Putamen (tissue), 1 donor: ENCODE measurements around the gene SLC5A5.
"Not testable (repeated sequence)": the region's sequence is repeated elsewhere in the genome, so short reads cannot be mapped to it uniquely, and the experiment has no call there.

Experiments used
- DNase-seq: peaks from one replicate; pipeline ENCODE4 v3.0.0-alpha.2; 2016; ENCODE audit warnings: low spot score

SLC5A5 gene

GRCh38 chr19:17871032-17871877 lies 490 bp upstream of the SLC5A5 start:
- no peak for DNase-seq

- no peak for DNase-seq
Measured at GRCh38 chr19:17872251-17873001, 681 bp downstream of the SLC5A5 start.

DNA sequence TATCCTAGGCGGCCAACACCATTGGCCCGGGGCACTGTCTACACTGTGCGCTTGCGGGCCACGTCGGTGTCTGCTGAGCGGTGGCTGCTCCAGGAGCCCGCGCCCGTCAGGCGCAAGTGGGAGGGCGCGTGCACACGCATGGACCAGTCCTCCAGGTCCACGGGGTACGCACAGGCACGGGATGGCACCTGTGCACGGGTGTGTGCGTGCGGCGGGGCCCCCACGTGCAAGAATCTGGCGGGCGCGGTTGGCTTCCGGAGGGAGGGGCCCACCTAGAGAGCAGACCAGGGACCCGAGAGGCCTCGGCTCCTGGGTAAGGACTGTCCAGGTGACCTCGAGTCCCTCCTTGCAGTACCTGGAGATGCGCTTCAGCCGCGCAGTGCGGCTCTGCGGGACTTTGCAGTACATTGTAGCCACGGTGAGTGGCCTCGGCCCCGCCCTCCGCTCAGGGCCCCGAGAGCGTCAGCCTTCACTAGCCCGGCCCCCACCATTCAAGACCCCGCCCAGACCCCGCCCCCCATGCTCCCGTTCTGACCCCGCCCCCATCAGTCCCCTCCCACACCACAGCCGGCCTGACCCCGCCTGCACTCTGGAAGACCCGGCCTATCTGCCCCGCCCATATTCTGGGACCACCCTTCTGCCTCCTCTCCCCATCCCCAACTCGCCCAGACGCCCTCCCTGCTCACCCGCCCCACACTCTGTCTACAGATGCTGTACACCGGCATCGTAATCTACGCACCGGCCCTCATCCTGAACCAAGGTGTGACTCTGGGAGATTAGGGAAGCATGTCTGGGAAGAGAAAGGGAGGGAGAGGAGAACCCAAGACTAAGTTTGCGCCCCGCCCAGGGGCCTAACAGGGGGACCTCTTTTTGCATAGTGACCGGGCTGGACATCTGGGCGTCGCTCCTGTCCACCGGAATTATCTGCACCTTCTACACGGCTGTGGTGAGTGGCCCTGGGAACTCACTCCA lies 2.3 kb downstream of the SLC5A5 start:
- DNase-seq = no peak

DNA sequence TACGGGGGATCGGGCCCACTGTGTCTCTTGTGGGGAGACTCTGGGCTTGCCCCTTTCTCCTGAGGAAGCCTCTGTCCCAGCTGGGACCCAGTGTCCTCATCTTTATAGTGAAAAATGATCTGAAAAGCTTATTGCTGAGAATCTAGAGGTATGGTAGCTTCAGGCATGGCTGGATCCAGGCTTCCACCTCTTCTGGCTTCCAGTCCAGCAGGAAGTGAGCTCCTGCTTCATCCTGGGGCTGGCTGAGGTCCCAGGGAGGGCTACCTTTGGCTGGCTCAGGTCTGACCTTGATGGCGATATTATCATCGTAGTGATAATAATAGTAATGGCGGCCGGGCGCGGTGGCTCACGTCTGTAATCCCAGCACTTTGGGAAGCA lies 3.0 kb downstream of the SLC5A5 start:
- no peak for DNase-seq

DNA sequence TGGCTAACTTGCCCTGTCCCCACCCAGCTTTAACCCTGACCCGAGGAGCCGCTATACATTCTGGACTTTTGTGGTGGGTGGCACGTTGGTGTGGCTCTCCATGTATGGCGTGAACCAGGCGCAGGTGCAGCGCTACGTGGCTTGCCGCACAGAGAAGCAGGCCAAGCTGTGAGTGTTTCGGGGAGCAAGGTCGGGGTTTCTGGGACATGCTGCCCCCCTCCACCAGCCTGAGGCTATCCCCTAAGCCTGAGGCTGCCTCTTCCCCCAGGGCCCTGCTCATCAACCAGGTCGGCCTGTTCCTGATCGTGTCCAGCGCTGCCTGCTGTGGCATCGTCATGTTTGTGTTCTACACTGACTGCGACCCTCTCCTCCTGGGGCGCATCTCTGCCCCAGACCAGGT lies 6.0 kb downstream of the SLC5A5 start:
- DNase-seq = no peak

GRCh38 chr19:17879466-17879865 lies 7.7 kb downstream of the SLC5A5 start:
- DNase-seq = no peak

- no peak for DNase-seq
Measured at GRCh38 chr19:17881701-17882100, 10.0 kb downstream of the SLC5A5 start.

GRCh38 chr19:17883627-17884410 lies 12.1 kb downstream of the SLC5A5 start:
- no peak for DNase-seq

GRCh38 chr19:17886515-17886914 lies 14.8 kb downstream of the SLC5A5 start:
- DNase-seq = no peak

- DNase-seq = not testable (repeated sequence)
Measured at GRCh38 chr19:17887221-17887620, 15.5 kb downstream of the SLC5A5 start.

DNA sequence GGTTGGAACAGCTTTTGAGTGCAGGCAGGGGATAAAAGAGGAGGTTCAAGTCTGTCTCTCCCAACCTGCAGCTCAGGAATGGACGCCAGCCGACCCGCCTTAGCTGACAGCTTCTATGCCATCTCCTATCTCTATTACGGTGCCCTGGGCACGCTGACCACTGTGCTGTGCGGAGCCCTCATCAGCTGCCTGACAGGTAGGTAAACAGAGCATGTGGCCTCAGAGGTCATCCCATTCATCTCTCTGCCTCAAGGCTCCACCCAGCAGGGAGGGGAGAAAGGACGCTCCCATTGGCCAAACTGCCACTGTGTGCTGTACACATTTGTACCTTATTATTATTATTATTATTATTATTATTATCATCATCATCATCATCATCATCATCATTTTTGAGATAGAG lies 16.5 kb downstream of the SLC5A5 start:
- DNase-seq = no peak

GRCh38 chr19:17889609-17890214 lies 18.0 kb downstream of the SLC5A5 start:
- no peak for DNase-seq

DNA sequence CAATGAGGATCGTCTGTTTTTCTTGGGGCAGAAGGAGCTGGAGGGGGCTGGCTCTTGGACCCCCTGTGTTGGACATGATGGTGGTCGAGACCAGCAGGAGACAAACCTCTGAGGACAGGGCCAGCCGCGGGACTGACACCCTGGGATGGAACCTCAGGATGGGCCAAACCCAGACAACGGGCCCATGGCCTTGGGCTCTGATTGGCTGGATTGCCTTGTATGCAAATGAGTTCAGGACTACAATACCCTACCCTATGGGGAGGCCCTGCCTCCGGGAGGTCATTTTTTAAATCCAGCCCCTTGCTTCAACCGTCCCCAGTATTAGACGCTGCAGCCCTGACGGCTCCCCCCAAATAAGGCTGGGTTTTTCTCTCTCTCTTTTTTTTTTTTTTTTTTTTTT lies 22.0 kb downstream of the SLC5A5 start:
- no peak for DNase-seq

DNA sequence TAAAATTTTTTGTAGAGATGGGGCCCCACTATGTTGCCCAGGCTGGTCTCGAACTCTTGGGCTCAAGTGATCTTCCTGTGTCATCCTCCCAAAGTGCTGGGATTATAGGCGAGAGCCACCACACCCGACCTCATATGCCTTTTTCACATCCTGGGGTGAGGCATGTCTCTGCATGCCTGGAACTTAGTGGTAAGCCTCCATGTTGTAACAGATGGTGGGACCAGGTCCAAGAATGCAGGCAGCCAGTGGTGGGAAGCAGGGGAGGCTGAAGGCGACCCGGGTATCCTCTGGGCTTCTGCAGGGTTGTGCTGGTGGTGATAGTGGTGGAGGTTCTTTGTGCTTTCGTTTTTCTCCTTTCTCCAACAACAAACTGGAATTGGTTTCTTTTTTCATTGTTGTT lies 31.0 kb downstream of the SLC5A5 start:
- no peak for DNase-seq

GRCh38 chr19:17908244-17908643 lies 36.5 kb downstream of the SLC5A5 start:
- no peak for DNase-seq

- DNase-seq = no peak
Measured at GRCh38 chr19:17909003-17909732, 37.4 kb downstream of the SLC5A5 start.

- no peak for DNase-seq
Measured at GRCh38 chr19:17910791-17911360, 39.1 kb downstream of the SLC5A5 start.

- no peak for DNase-seq
Measured at GRCh38 chr19:17915940-17916593, 44.3 kb downstream of the SLC5A5 start.

- not testable (repeated sequence) for DNase-seq
Measured at GRCh38 chr19:17918151-17918550, 46.4 kb downstream of the SLC5A5 start.
